HEK293 (cell line): Measurements from ENCODE around the gene APOA5.
A peak's percentile ranks its signal among the peaks of the same experiment; 100 is the strongest.

Source experiments
- CTCF ChIA-PET: fragments of 350-600 bp; formaldehyde crosslinking; extraction: SDS; loops from one replicate; lab custom pipeline; 2021; ENCODE audit warnings: antibody characterized with exemption; lab: Yijun Ruan, JAX
- POLR2A ChIA-PET: fragments of 300-600 bp; formaldehyde crosslinking; extraction: SDS; loops from one replicate; lab custom pipeline; 2020; ENCODE audit warnings: antibody characterized with exemption, inconsistent platforms; lab: Yijun Ruan, JAX
- H3K27ac ChIP-seq: fragments of 200-500 bp; sonication (Bioruptor generic); 2 replicates; pipeline ENCODE4 v1.5.1; 2014; ENCODE audit warnings: low read depth, low read length, control low read depth, inconsistent platforms; ENCODE audit errors: extremely low read depth
- H3K36me3 ChIP-seq, 2 experiments: fragments of 200-500 bp in 1 of 2; sonication (Bioruptor generic) in 1 of 2; 1 replicate in 1 of 2; 2 replicates in 1 of 2; pipeline ENCODE4 v1.5.1; 2014 to 2017; ENCODE audit warnings: inconsistent platforms in 2 of 2, low read length in 2 of 2; ENCODE audit not compliant: control insufficient read depth in 2 of 2, insufficient read depth in 1 of 2
- H3K4me1 ChIP-seq: fragments of 200-500 bp; sonication (Bioruptor generic); 2 replicates; pipeline ENCODE4 v1.5.1; 2014; ENCODE audit warnings: mild to moderate bottlenecking, low read length, inconsistent platforms; ENCODE audit not compliant: control insufficient read depth, insufficient read depth
- H3K4me3 ChIP-seq: 2 replicates; pipeline ENCODE4 v1.5.1; 2011; ENCODE audit warnings: low read depth, mild to moderate bottlenecking, control low read depth, low read length, moderate library complexity
- H3K9me3 ChIP-seq: fragments of 200-500 bp; sonication (Bioruptor generic); 2 replicates; pipeline ENCODE4 v1.5.1; 2014; ENCODE audit warnings: low read depth, low read length, inconsistent platforms; ENCODE audit not compliant: control insufficient read depth, insufficient read depth
- EGR2 ChIP-seq: fragments of 450-650 bp; formaldehyde crosslinking; IDR thresholded peaks from 2 replicates; pipeline ENCODE4 v1.5.1; 2016; ENCODE audit warnings: low read depth, missing biosample characterization, missing genetic modification characterization
- KLF7 ChIP-seq: fragments of 450-650 bp; formaldehyde crosslinking; IDR thresholded peaks from 2 replicates; pipeline ENCODE4 v1.5.1; 2016; ENCODE audit warnings: missing biosample characterization, missing genetic modification characterization, borderline replicate concordance
- OSR2 ChIP-seq: fragments of 450-650 bp; formaldehyde crosslinking; IDR thresholded peaks from 2 replicates; pipeline ENCODE4 v1.5.1; 2016; ENCODE audit warnings: missing biosample characterization, missing genetic modification characterization
- RBAK ChIP-seq: fragments of 450-650 bp; formaldehyde crosslinking; IDR thresholded peaks from 2 replicates; pipeline ENCODE4 v1.5.1; 2016; ENCODE audit warnings: missing biosample characterization, missing genetic modification characterization
- SP2 ChIP-seq: fragments of 450-650 bp; formaldehyde crosslinking; IDR thresholded peaks from 2 replicates; pipeline ENCODE4 v1.5.1; 2016; ENCODE audit warnings: missing biosample characterization, missing genetic modification characterization
- WT1 ChIP-seq: fragments of 450-650 bp; formaldehyde crosslinking; IDR thresholded peaks from 2 replicates; pipeline ENCODE4 v1.5.1; 2016; ENCODE audit warnings: missing biosample characterization, missing genetic modification characterization
- ZFHX2 ChIP-seq: fragments of 450-650 bp; formaldehyde crosslinking; conservative IDR thresholded peaks from 2 replicates; pipeline ENCODE4 v1.5.1; 2016; ENCODE audit warnings: missing biosample characterization, missing genetic modification characterization
- ZNF121 ChIP-seq: fragments of 450-650 bp; formaldehyde crosslinking; IDR thresholded peaks from 2 replicates; pipeline ENCODE4 v1.5.1; 2016; ENCODE audit warnings: missing biosample characterization, missing genetic modification characterization
- ZNF221 ChIP-seq: fragments of 450-650 bp; formaldehyde crosslinking; IDR thresholded peaks from 2 replicates; pipeline ENCODE4 v1.5.1; 2017; ENCODE audit warnings: missing biosample characterization, missing genetic modification characterization, borderline replicate concordance
- ZNF354C ChIP-seq: fragments of 450-650 bp; formaldehyde crosslinking; IDR thresholded peaks from 2 replicates; pipeline ENCODE4 v1.5.1; 2016; ENCODE audit warnings: missing biosample characterization, missing genetic modification characterization, low read depth, borderline replicate concordance
- ZNF391 ChIP-seq: fragments of 450-650 bp; formaldehyde crosslinking; IDR thresholded peaks from 2 replicates; pipeline ENCODE4 v1.5.1; 2016; ENCODE audit warnings: low read depth, missing biosample characterization, missing genetic modification characterization, borderline replicate concordance
- ZNF48 ChIP-seq: fragments of 450-650 bp; formaldehyde crosslinking; IDR thresholded peaks from 2 replicates; pipeline ENCODE4 v1.5.1; 2016; ENCODE audit warnings: missing biosample characterization, missing genetic modification characterization
- ZNF514 ChIP-seq: fragments of 450-650 bp; formaldehyde crosslinking; IDR thresholded peaks from 2 replicates; pipeline ENCODE4 v1.5.1; 2016; ENCODE audit warnings: missing biosample characterization, missing genetic modification characterization
- ZNF521 ChIP-seq: fragments of 450-650 bp; formaldehyde crosslinking; IDR thresholded peaks from 2 replicates; pipeline ENCODE4 v1.5.1; 2017; ENCODE audit warnings: missing biosample characterization, mild to moderate bottlenecking, missing genetic modification characterization
- ZNF529 ChIP-seq: fragments of 450-650 bp; formaldehyde crosslinking; IDR thresholded peaks from 2 replicates; pipeline ENCODE4 v1.5.1; 2017; ENCODE audit warnings: missing genetic modification characterization, missing biosample characterization; ENCODE audit not compliant: insufficient replicate concordance
- ZNF621 ChIP-seq: fragments of 450-650 bp; formaldehyde crosslinking; IDR thresholded peaks from 2 replicates; pipeline ENCODE4 v1.5.1; 2017; ENCODE audit warnings: missing biosample characterization, missing genetic modification characterization
- ZNF623 ChIP-seq: fragments of 450-650 bp; formaldehyde crosslinking; IDR thresholded peaks from 2 replicates; pipeline ENCODE4 v1.5.1; 2016; ENCODE audit warnings: missing biosample characterization, missing genetic modification characterization
- ZNF701 ChIP-seq: fragments of 450-650 bp; formaldehyde crosslinking; IDR thresholded peaks from 2 replicates; pipeline ENCODE4 v1.5.1; 2016; ENCODE audit warnings: missing biosample characterization, missing genetic modification characterization
- ZNF707 ChIP-seq: fragments of 450-650 bp; formaldehyde crosslinking; IDR thresholded peaks from 2 replicates; pipeline ENCODE4 v1.5.1; 2016; ENCODE audit warnings: missing biosample characterization, missing genetic modification characterization
- ZNF76 ChIP-seq: fragments of 450-650 bp; formaldehyde crosslinking; IDR thresholded peaks from 2 replicates; pipeline ENCODE4; 2016; ENCODE audit warnings: low read depth, missing biosample characterization, missing genetic modification characterization, borderline replicate concordance
- ZNF777 ChIP-seq: fragments of 450-650 bp; formaldehyde crosslinking; IDR thresholded peaks from 2 replicates; pipeline ENCODE4 v1.5.1; 2017; ENCODE audit warnings: missing biosample characterization, missing genetic modification characterization, borderline replicate concordance
- TF ChIP-seq, protein P1 (sequence below): fragments of 450-650 bp; formaldehyde crosslinking; IDR thresholded peaks from 2 replicates; pipeline ENCODE4 v1.5.1; 2016; ENCODE audit warnings: missing biosample characterization, missing genetic modification characterization, borderline replicate concordance
- TF ChIP-seq, protein P2 (sequence below): fragments of 450-650 bp; formaldehyde crosslinking; IDR thresholded peaks from 2 replicates; pipeline ENCODE4 v1.5.0; 2017; ENCODE audit warnings: missing biosample characterization, missing genetic modification characterization, borderline replicate concordance
- TF ChIP-seq, protein P3 (sequence below): fragments of 450-650 bp; formaldehyde crosslinking; IDR thresholded peaks from 2 replicates; pipeline ENCODE4 v1.5.1; 2017; ENCODE audit warnings: missing biosample characterization, missing genetic modification characterization
- TF ChIP-seq, protein P4 (sequence below): fragments of 450-650 bp; formaldehyde crosslinking; IDR thresholded peaks from 2 replicates; pipeline ENCODE4 v1.5.1; 2016; ENCODE audit warnings: missing biosample characterization, missing genetic modification characterization

The APOA5 gene

DNA sequence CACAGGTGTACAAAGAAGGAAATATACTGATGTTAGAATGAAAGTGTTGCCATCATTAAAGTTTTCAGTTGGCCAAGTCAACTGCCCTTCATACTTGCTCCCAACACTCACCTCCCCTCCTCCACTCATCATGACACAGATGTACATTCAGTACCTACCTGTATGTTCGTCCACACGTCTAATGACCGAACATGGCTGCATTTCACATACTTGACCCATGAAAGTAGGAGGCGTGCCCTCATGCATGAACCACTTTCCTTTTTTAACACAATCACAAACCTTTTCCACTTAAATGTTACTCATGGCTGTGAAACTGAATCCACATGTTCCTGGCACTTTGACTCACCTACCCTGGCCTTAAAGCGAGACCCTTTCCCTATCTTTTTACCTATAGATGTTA is 15.7 kb downstream of the APOA5 start (continued):
- TF ChIP-seq RBAK (tag by site-specific recombination) (no peak), ZFHX2 (tag by site-specific recombination) (no peak), ZNF76 (no peak)
- TF ChIP-seq, protein P1, sequence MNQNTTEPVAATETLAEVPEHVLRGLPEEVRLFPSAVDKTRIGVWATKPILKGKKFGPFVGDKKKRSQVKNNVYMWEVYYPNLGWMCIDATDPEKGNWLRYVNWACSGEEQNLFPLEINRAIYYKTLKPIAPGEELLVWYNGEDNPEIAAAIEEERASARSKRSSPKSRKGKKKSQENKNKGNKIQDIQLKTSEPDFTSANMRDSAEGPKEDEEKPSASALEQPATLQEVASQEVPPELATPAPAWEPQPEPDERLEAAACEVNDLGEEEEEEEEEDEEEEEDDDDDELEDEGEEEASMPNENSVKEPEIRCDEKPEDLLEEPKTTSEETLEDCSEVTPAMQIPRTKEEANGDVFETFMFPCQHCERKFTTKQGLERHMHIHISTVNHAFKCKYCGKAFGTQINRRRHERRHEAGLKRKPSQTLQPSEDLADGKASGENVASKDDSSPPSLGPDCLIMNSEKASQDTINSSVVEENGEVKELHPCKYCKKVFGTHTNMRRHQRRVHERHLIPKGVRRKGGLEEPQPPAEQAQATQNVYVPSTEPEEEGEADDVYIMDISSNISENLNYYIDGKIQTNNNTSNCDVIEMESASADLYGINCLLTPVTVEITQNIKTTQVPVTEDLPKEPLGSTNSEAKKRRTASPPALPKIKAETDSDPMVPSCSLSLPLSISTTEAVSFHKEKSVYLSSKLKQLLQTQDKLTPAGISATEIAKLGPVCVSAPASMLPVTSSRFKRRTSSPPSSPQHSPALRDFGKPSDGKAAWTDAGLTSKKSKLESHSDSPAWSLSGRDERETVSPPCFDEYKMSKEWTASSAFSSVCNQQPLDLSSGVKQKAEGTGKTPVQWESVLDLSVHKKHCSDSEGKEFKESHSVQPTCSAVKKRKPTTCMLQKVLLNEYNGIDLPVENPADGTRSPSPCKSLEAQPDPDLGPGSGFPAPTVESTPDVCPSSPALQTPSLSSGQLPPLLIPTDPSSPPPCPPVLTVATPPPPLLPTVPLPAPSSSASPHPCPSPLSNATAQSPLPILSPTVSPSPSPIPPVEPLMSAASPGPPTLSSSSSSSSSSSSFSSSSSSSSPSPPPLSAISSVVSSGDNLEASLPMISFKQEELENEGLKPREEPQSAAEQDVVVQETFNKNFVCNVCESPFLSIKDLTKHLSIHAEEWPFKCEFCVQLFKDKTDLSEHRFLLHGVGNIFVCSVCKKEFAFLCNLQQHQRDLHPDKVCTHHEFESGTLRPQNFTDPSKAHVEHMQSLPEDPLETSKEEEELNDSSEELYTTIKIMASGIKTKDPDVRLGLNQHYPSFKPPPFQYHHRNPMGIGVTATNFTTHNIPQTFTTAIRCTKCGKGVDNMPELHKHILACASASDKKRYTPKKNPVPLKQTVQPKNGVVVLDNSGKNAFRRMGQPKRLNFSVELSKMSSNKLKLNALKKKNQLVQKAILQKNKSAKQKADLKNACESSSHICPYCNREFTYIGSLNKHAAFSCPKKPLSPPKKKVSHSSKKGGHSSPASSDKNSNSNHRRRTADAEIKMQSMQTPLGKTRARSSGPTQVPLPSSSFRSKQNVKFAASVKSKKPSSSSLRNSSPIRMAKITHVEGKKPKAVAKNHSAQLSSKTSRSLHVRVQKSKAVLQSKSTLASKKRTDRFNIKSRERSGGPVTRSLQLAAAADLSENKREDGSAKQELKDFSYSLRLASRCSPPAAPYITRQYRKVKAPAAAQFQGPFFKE (tag by site-specific recombination): no peak

DNA sequence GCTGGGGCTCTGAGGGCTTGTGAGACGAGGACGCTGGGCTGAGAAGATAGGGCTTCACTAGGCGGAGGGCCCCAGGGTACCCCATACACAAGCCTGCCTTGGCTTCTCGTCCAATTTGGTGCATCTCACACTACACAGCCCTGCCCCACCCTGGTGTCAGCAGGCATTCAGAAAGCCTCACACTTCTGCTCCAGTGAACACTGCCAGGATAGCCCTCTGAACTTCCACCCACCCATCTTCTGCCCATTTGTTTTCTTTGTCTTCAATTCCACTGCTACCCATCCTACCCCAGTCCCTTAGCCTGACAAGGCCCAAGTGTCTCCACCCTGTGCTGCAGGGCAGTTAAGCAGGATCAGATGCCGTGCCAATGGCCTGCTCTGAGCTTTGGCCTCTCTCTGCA is 17.0 kb downstream of the APOA5 start:
- CTCF ChIA-PET: interaction anchor here (0.7 to 2.0 kb wide), 2 partner anchors 17 to 34 kb away, joined by 3 to 5 read pairs; partner anchors contain the start of gene APOA5
- POLR2A ChIA-PET: interaction anchor here (1.0 kb wide), 1 partner anchor 8 kb away, joined by 3 read pairs; no protein-coding TSS in a partner anchor
- TF ChIP-seq, protein P2, sequence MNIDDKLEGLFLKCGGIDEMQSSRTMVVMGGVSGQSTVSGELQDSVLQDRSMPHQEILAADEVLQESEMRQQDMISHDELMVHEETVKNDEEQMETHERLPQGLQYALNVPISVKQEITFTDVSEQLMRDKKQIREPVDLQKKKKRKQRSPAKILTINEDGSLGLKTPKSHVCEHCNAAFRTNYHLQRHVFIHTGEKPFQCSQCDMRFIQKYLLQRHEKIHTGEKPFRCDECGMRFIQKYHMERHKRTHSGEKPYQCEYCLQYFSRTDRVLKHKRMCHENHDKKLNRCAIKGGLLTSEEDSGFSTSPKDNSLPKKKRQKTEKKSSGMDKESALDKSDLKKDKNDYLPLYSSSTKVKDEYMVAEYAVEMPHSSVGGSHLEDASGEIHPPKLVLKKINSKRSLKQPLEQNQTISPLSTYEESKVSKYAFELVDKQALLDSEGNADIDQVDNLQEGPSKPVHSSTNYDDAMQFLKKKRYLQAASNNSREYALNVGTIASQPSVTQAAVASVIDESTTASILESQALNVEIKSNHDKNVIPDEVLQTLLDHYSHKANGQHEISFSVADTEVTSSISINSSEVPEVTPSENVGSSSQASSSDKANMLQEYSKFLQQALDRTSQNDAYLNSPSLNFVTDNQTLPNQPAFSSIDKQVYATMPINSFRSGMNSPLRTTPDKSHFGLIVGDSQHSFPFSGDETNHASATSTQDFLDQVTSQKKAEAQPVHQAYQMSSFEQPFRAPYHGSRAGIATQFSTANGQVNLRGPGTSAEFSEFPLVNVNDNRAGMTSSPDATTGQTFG (tag by site-specific recombination): no peak
- TF ChIP-seq ZNF777 (tag by site-specific recombination) (no peak), ZNF48 (tag by site-specific recombination) (no peak), OSR2 (tag by site-specific recombination) (no peak), ZNF221 (tag by site-specific recombination) (no peak), ZNF521 (no peak), SP2 (no peak), ZNF391 (no peak), ZNF514 (tag by site-specific recombination) (no peak), ZNF621 (no peak), ZNF701 (tag by site-specific recombination) (no peak), ZNF707 (tag by site-specific recombination) (no peak), ZNF623 (peak; percentile 64), WT1 (tag by site-specific recombination) (no peak), EGR2 (tag by site-specific recombination) (peak; percentile 18; the same call in 1 of the 2 replicates), ZNF529 (tag by site-specific recombination) (no peak), ZNF354C (no peak), KLF7 (tag by site-specific recombination) (no peak), ZNF121 (no peak)
- TF ChIP-seq, protein P3, sequence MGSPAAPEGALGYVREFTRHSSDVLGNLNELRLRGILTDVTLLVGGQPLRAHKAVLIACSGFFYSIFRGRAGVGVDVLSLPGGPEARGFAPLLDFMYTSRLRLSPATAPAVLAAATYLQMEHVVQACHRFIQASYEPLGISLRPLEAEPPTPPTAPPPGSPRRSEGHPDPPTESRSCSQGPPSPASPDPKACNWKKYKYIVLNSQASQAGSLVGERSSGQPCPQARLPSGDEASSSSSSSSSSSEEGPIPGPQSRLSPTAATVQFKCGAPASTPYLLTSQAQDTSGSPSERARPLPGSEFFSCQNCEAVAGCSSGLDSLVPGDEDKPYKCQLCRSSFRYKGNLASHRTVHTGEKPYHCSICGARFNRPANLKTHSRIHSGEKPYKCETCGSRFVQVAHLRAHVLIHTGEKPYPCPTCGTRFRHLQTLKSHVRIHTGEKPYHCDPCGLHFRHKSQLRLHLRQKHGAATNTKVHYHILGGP (tag by site-specific recombination): no peak
- TF ChIP-seq, protein P4, sequence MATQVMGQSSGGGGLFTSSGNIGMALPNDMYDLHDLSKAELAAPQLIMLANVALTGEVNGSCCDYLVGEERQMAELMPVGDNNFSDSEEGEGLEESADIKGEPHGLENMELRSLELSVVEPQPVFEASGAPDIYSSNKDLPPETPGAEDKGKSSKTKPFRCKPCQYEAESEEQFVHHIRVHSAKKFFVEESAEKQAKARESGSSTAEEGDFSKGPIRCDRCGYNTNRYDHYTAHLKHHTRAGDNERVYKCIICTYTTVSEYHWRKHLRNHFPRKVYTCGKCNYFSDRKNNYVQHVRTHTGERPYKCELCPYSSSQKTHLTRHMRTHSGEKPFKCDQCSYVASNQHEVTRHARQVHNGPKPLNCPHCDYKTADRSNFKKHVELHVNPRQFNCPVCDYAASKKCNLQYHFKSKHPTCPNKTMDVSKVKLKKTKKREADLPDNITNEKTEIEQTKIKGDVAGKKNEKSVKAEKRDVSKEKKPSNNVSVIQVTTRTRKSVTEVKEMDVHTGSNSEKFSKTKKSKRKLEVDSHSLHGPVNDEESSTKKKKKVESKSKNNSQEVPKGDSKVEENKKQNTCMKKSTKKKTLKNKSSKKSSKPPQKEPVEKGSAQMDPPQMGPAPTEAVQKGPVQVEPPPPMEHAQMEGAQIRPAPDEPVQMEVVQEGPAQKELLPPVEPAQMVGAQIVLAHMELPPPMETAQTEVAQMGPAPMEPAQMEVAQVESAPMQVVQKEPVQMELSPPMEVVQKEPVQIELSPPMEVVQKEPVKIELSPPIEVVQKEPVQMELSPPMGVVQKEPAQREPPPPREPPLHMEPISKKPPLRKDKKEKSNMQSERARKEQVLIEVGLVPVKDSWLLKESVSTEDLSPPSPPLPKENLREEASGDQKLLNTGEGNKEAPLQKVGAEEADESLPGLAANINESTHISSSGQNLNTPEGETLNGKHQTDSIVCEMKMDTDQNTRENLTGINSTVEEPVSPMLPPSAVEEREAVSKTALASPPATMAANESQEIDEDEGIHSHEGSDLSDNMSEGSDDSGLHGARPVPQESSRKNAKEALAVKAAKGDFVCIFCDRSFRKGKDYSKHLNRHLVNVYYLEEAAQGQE: no peak

More for the DNA sequence above, 17.0 kb downstream of the APOA5 start:
- H3K9me3 ChIP-seq: no peaks in the 10 kb centered on the region
- no peak overlapping the region for H3K4me3 ChIP-seq
- H3K4me1 ChIP-seq: peaks cover 4% of the 10 kb centered on the region; the same call in 1 of the 2 replicates
- peaks cover 5 to 46% of the 10 kb centered on the region in 2 experiments; a peak in 2 of 3 replicates for H3K36me3 ChIP-seq
- H3K27ac ChIP-seq: no peak overlapping the region
